Stimulated activated CD8-positive, alpha-beta memory T cell treated with anti-CD3 and anti-CD28 coated beads, Interleukin-7, amount 100 ng/mL, for 24 hours (primary cell): ENCODE measurements around the gene CRYBA1.
"Not testable (repeated sequence)": the region's sequence is repeated elsewhere in the genome, so short reads cannot be mapped to it uniquely, and the experiment has no call there.

ENCODE experiments used
- DNase-seq: peaks from one replicate; pipeline ENCODE4 v3.0.0-alpha.2; 2020; ENCODE audit warnings: low read depth

Gene CRYBA1

GRCh38 chr17:29238133-29238850 lies 8.4 kb upstream of the CRYBA1 start:
- no peak for DNase-seq

GRCh38 chr17:29240477-29240876 lies 6.2 kb upstream of the CRYBA1 start:
- no peak for DNase-seq

- DNase-seq: no peak
Measured at GRCh38 chr17:29240968-29241963, 5.4 kb upstream of the CRYBA1 start.

GRCh38 chr17:29242051-29242450 lies 4.6 kb upstream of the CRYBA1 start:
- DNase-seq: no peak

- no peak for DNase-seq
Measured at GRCh38 chr17:29242790-29243189, 3.9 kb upstream of the CRYBA1 start.

GRCh38 chr17:29243792-29244191 lies 2.9 kb upstream of the CRYBA1 start:
- DNase-seq: no peak

- no peak for DNase-seq
Measured at GRCh38 chr17:29245401-29245800, 1.3 kb upstream of the CRYBA1 start.

- DNase-seq: no peak
Measured at GRCh38 chr17:29247219-29247618, 560 bp downstream of the CRYBA1 start.

GRCh38 chr17:29248845-29249244 lies 2.2 kb downstream of the CRYBA1 start:
- no peak for DNase-seq

GRCh38 chr17:29250666-29251065 lies 4.0 kb downstream of the CRYBA1 start:
- no peak for DNase-seq

GRCh38 chr17:29251184-29251583 lies 4.5 kb downstream of the CRYBA1 start:
- no peak for DNase-seq

GRCh38 chr17:29252101-29252791 lies 5.6 kb downstream of the CRYBA1 start:
- DNase-seq: no peak

GRCh38 chr17:29253037-29253436 lies 6.4 kb downstream of the CRYBA1 start:
- DNase-seq: no peak

GRCh38 chr17:29255926-29256522 lies 9.4 kb downstream of the CRYBA1 start:
- DNase-seq: no peak

GRCh38 chr17:29256735-29257466 lies 10.2 kb downstream of the CRYBA1 start:
- no peak for DNase-seq

GRCh38 chr17:29257756-29258155 lies 11.1 kb downstream of the CRYBA1 start:
- DNase-seq: no peak

GRCh38 chr17:29263916-29264315 lies 17.3 kb downstream of the CRYBA1 start:
- DNase-seq: no peak

GRCh38 chr17:29271980-29272379 lies 25.3 kb downstream of the CRYBA1 start:
- not testable (repeated sequence) for DNase-seq

GRCh38 chr17:29273924-29274323 lies 27.3 kb downstream of the CRYBA1 start:
- DNase-seq: no peak

- no peak for DNase-seq
Measured at GRCh38 chr17:29278692-29279091, 32.0 kb downstream of the CRYBA1 start.

- DNase-seq: no peak
Measured at GRCh38 chr17:29279397-29280070, 32.9 kb downstream of the CRYBA1 start.
